Endothelial cell of umbilical vein (primary cell): ENCODE results near the gene PLEKHB1. TPM values are rescaled to one million over a fixed set of nuclear protein-coding genes. Genes with fewer than 3 reads are reported as not detected.
A peak's percentile ranks its signal among the peaks of the same experiment; 100 is the strongest.

ENCODE experiments used
- BruUV-seq: library from RNA; stranded (reverse); fragments of 400-500 nt; replicated peaks from 2 replicates; lab custom pipeline; 2021; lab: Mats Ljungman, UMichigan
- CTCF ChIA-PET: fragments of 300-600, 350-600 bp; sonication (Branson Sonifier 250); formaldehyde crosslinking; loops from one replicate; lab custom pipeline; 2021; ENCODE audit warnings: antibody characterized with exemption, inconsistent platforms; lab: Charles Lee
- POLR2A ChIA-PET: fragments of 300-600, 350-600 bp; sonication (Branson Sonifier 250); formaldehyde crosslinking; loops from one replicate; lab custom pipeline; 2021; ENCODE audit warnings: antibody characterized with exemption, inconsistent platforms; lab: Charles Lee
- DNase-seq: peaks from one replicate; pipeline ENCODE4 v3.0.0-alpha.2; 2011; ENCODE audit warnings: low read depth, low spot score
- FAIRE-seq: peaks from 2 replicates; lab custom pipeline; 2011; peaks lifted over from hg19 to GRCh38; lab: Jason Lieb, UNC
- H2AFZ ChIP-seq: 2 replicates; pipeline ENCODE4 v1.6.0; 2012; ENCODE audit warnings: low read depth, low read length, control low read depth, inconsistent platforms
- H3K27ac ChIP-seq: 2 replicates; pipeline ENCODE4 v1.5.1; 2011; ENCODE audit warnings: low read depth, mild to moderate bottlenecking, control low read depth, low read length, moderate library complexity; ENCODE audit not compliant: insufficient read depth
- H3K27me3 ChIP-seq, 2 experiments: 2 replicates each; pipeline versions ENCODE4 v1.6.0 to v1.6.1; 2011; ENCODE audit warnings: low read length in 2 of 2, mixed read lengths in 1 of 2; ENCODE audit not compliant: control insufficient read depth in 2 of 2, insufficient read depth in 2 of 2
- H3K36me3 ChIP-seq, 2 experiments: 2 replicates in 1 of 2; 3 replicates in 1 of 2; pipeline ENCODE4 v1.5.1; 2011; ENCODE audit warnings: low read length in 2 of 2, mild to moderate bottlenecking in 1 of 2, moderate library complexity in 1 of 2; ENCODE audit not compliant: control insufficient read depth in 2 of 2, insufficient read depth in 2 of 2; ENCODE audit errors: extremely low read depth in 1 of 2
- H3K4me1 ChIP-seq: 3 replicates; pipeline ENCODE4 v1.5.1; 2011; ENCODE audit warnings: mild to moderate bottlenecking, low read length; ENCODE audit not compliant: control insufficient read depth, insufficient read depth; ENCODE audit errors: extremely low read depth
- H3K4me2 ChIP-seq: 2 replicates; pipeline ENCODE4 v1.6.1; 2011; ENCODE audit warnings: low read length, control low read depth, mixed read lengths; ENCODE audit not compliant: insufficient read depth
- H3K4me3 ChIP-seq, 3 experiments: fragments of 200-600 bp in 1 of 3; sonication (generic), shearing (Covaris generic) in 1 of 3; replicated peaks in 1 of 3; 2 replicates each; pipeline ENCODE4 v1.5.1; 2011 to 2016; ENCODE audit warnings: control low read depth in 3 of 3, low read length in 3 of 3, mild to moderate bottlenecking in 2 of 3, inconsistent platforms in 1 of 3, low read depth in 1 of 3, moderate library complexity in 1 of 3; ENCODE audit not compliant: insufficient read depth in 1 of 3
- H3K79me2 ChIP-seq: 2 replicates; pipeline ENCODE4 v1.6.0; 2012; ENCODE audit warnings: low read length, inconsistent platforms; ENCODE audit not compliant: control insufficient read depth, insufficient read depth
- H3K9ac ChIP-seq: replicated peaks from 2 replicates; pipeline ENCODE3; 2011; ENCODE audit warnings: low read length, control low read depth; ENCODE audit not compliant: insufficient read depth; ENCODE audit errors: extremely low read depth
- H3K9me1 ChIP-seq: replicated peaks from 3 replicates; pipeline ENCODE4 v1.6.0; 2011; ENCODE audit warnings: mild to moderate bottlenecking, low read length; ENCODE audit not compliant: control insufficient read depth, insufficient read depth; ENCODE audit errors: extremely low read depth
- H3K9me3 ChIP-seq: replicated peaks from 2 replicates; pipeline ENCODE4 v1.5.1; 2012; ENCODE audit warnings: low read length, inconsistent platforms; ENCODE audit not compliant: control insufficient read depth, insufficient read depth
- H4K20me1 ChIP-seq: replicated peaks from 2 replicates; pipeline ENCODE3; 2011; ENCODE audit warnings: mild to moderate bottlenecking, low read length; ENCODE audit not compliant: control insufficient read depth, insufficient read depth; ENCODE audit errors: extremely low read depth
- EZH2 ChIP-seq: IDR thresholded peaks from 2 replicates; pipeline ENCODE4 v1.6.1; 2012; ENCODE audit warnings: borderline replicate concordance, low read depth, mild to moderate bottlenecking, moderate library complexity, low read length, inconsistent platforms; ENCODE audit not compliant: severe bottlenecking
- FOS ChIP-seq: IDR thresholded peaks from 2 replicates; pipeline ENCODE4 v1.6.1; 2011; ENCODE audit warnings: mild to moderate bottlenecking, low read length, moderate library complexity, borderline replicate concordance; ENCODE audit not compliant: insufficient read depth
- GATA2 ChIP-seq: IDR thresholded peaks from 2 replicates; pipeline ENCODE4 v1.7.0; 2011; ENCODE audit warnings: low read depth, mild to moderate bottlenecking, moderate library complexity, mixed read lengths, low read length; ENCODE audit not compliant: insufficient read length, insufficient read depth
- JUN ChIP-seq: IDR thresholded peaks from 2 replicates; pipeline ENCODE4 v1.6.1; 2011; ENCODE audit warnings: borderline replicate concordance, low read depth; ENCODE audit not compliant: insufficient read length, insufficient read depth
- MYC ChIP-seq: IDR thresholded peaks from one replicate; pipeline ENCODE4 v1.6.1; 2011; ENCODE audit warnings: mild to moderate bottlenecking, low read depth, low read length
- POLR2A ChIP-seq: IDR thresholded peaks from 2 replicates; pipeline ENCODE4 v1.6.1; 2012; ENCODE audit warnings: low read depth, mild to moderate bottlenecking, control low read depth, low read length
- POLR2AphosphoS5 ChIP-seq: IDR thresholded peaks from 2 replicates; pipeline ENCODE4 v1.6.1; 2012; ENCODE audit warnings: low read depth, mild to moderate bottlenecking, control low read depth, low read length, moderate library complexity; ENCODE audit not compliant: insufficient read depth
- dilution Hi-C: fragments of 300-500 bp; cut with MboI; formaldehyde crosslinking; loops from one replicate; pipeline ENCODE4 v1.15.0; 2019; ENCODE audit warnings: low sequenced_read_pairs; ENCODE audit not compliant: extremely low pct_ligation_motif_present
- intact Hi-C: fragments of 100-400 bp; cut with micrococcal nuclease; formaldehyde crosslinking; loops from one replicate; pipeline ENCODE4 v1.10.0; 2022
- polyA plus RNA-seq, 4 experiments: library from polyadenylated mRNA; depleted of rRNA in 3 of 4; stranded (reverse) in 3 of 4; unstranded in 1 of 4; fragments of >200 nt; gene quantifications; 2 replicates each; pipeline versions ENCODE4 v1.2.1 to v1.2.3, GENCODE V29; 2011 to 2012; ENCODE audit warnings: missing spikeins in 1 of 4
- total RNA-seq: library from RNA; stranded (reverse); gene quantifications from 2 replicates; pipeline ENCODE4 v1.2.3, GENCODE V29; 2021
- TF ChIP-seq, protein P1 (sequence below): IDR thresholded peaks from 2 replicates; pipeline ENCODE4 v1.6.1; 2011; ENCODE audit not compliant: insufficient read depth, insufficient read length
- TF ChIP-seq, protein P2 (sequence below), 2 donors: IDR thresholded peaks; 1 replicate in 1 of 2; 2 replicates in 1 of 2; pipeline ENCODE4 v1.5.1; 2011; ENCODE audit warnings: low read length in 2 of 2, mild to moderate bottlenecking in 2 of 2, moderate library complexity in 2 of 2, control low read depth in 1 of 2, inconsistent platforms in 1 of 2, low read depth in 1 of 2; ENCODE audit not compliant: insufficient read depth in 1 of 2; ENCODE audit errors: extremely low read depth in 1 of 2

PLEKHB1 gene
- total and polyA plus RNA-seq, 2 donors (not counting 3 experiments of a cell fraction or from before 2014, with no cell fraction given): 0.75 to 0.99 TPM

DNA sequence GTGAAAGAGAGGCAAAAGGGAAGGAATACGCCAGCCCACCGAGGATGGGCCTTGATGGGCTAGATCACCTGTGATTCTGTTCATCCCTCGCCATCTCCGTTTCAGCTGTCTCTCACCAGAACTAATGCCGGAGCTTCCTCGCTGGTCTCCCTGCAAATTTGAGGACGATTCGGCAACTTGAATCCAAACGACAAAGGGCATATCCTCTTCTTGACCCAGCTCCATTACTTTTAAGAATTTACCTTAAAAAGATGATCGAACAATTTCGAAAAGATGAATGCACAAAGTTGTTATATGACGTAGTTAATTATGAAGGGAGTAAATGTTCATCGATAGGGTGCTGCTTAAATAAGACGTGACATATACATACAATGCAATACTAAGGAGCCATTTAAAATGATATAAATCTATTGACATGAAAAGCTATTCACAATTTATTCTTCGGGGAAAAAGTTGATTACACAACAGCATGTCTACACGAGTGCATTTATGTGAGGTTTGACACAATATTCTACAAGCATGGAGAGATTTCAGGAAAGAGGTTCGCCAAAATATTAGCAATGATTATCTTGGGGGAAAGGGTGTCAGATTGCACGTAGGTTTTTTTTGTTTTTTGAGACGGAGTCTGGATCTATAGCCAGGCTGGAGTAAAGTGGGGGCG is 47.5 kb upstream of the PLEKHB1 start:
- peak overlapping the region; percentile 7 to 97 (median 70) for H3K4me3 ChIP-seq
- H3K9me3 ChIP-seq: no peaks in the 10 kb centered on the region
- BruUV-seq: TSS peak; percentile 96
- peak overlapping the region; percentile 33 for H3K9ac ChIP-seq
- FAIRE-seq (no peak), DNase-seq (no peak)
- peak overlapping the region; percentile 57 for H2AFZ ChIP-seq
- peak overlapping the region; percentile 64 for H3K4me2 ChIP-seq
- dilution Hi-C loops (no loop called here), intact Hi-C loops (loop anchor here (1.0 to 2.0 kb wide), 2 partner anchors 120 to 332 kb away; no protein-coding TSS in a partner anchor)
- POLR2A ChIA-PET: interaction anchor here (0.6 kb wide), 1 partner anchor 93 kb away, joined by 4 read pairs; no protein-coding TSS in a partner anchor
- H3K36me3 ChIP-seq: no peaks in the 10 kb centered on the region
- H4K20me1 ChIP-seq: no peaks in the 10 kb centered on the region
- CTCF ChIA-PET: interaction anchor here (0.6 to 1.5 kb wide), 8 partner anchors 27 to 332 kb away, joined by 3 to 11 read pairs (median 3); no protein-coding TSS in a partner anchor
- H3K9me1 ChIP-seq: no peaks in the 10 kb centered on the region
- H3K27me3 ChIP-seq: no peaks in the 10 kb centered on the region
- peaks cover 9% of the 10 kb centered on the region for H3K4me1 ChIP-seq
- peaks cover 6% of the 10 kb centered on the region for H3K79me2 ChIP-seq
- H3K27ac ChIP-seq: no peak overlapping the region
- TF ChIP-seq FOS (no peak), GATA2 (no peak), POLR2AphosphoS5 (no peak), EZH2 (no peak), JUN (no peak), POLR2A (no peak), MYC (no peak)
- TF ChIP-seq, protein P1, sequence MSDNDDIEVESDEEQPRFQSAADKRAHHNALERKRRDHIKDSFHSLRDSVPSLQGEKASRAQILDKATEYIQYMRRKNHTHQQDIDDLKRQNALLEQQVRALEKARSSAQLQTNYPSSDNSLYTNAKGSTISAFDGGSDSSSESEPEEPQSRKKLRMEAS: no peak
- TF ChIP-seq, protein P2, sequence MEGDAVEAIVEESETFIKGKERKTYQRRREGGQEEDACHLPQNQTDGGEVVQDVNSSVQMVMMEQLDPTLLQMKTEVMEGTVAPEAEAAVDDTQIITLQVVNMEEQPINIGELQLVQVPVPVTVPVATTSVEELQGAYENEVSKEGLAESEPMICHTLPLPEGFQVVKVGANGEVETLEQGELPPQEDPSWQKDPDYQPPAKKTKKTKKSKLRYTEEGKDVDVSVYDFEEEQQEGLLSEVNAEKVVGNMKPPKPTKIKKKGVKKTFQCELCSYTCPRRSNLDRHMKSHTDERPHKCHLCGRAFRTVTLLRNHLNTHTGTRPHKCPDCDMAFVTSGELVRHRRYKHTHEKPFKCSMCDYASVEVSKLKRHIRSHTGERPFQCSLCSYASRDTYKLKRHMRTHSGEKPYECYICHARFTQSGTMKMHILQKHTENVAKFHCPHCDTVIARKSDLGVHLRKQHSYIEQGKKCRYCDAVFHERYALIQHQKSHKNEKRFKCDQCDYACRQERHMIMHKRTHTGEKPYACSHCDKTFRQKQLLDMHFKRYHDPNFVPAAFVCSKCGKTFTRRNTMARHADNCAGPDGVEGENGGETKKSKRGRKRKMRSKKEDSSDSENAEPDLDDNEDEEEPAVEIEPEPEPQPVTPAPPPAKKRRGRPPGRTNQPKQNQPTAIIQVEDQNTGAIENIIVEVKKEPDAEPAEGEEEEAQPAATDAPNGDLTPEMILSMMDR (IDR thresholded peaks at IDR 0.05; ENCODE audit: extremely low read depth in 1 of 2, insufficient read depth in 1 of 2, low read depth in 1 of 2, low read length in 2 of 2): no peak
